Measurements from ENCODE around the gene POT1. TPM values are rescaled to one million over a fixed set of nuclear protein-coding genes. Genes with fewer than 3 reads are reported as not detected.

The POT1 gene
- total RNA-seq, 2 donors from 2014 or later, result 9.3 to 12.0 TPM

- Histone ChIP-seq H3K27me3 (no peaks in the 10 kb centered on the region), H3K4me3 (no peak overlapping the region), H3K36me3 (no peaks in the 10 kb centered on the region), H3K27ac (no peak overlapping the region), H3K9me3 (no peaks in the 10 kb centered on the region), H3K9ac (ENCODE audit: low read depth in 2 of 2, low read length in 2 of 2) (no peak overlapping the region), H3K4me1 (no peaks in the 10 kb centered on the region)
- TF ChIP-seq CTCF (IDR thresholded peaks at IDR 0.05), result no peak
- intact Hi-C loops (cut with DNase I), result no loop called here
- no peak for DNase-seq
Measured at GRCh38 chr7:124874644-124875163, 54.9 kb downstream of the POT1 start.

GRCh38 chr7:124857672-124858235 is 71.9 kb downstream of the POT1 start:
- Histone ChIP-seq H3K27ac (no peak overlapping the region), H3K9me3 (no peaks in the 10 kb centered on the region), H3K9ac (ENCODE audit: low read depth in 2 of 2, low read length in 2 of 2) (no peak overlapping the region), H3K27me3 (no peaks in the 10 kb centered on the region), H3K4me1 (no peaks in the 10 kb centered on the region), H3K36me3 (no peaks in the 10 kb centered on the region), H3K4me3 (no peak overlapping the region)
- no peak for TF ChIP-seq CTCF (IDR thresholded peaks at IDR 0.05)
- no peak for DNase-seq
- intact Hi-C loops (cut with DNase I), result loop anchor here (5.0 kb wide), 1 partner anchor 700 kb away; no protein-coding TSS in a partner anchor

GRCh38 chr7:124856299-124856888 is 73.2 kb downstream of the POT1 start:
- H3K27me3 ChIP-seq, result no peaks in the 10 kb centered on the region
- H3K9me3 ChIP-seq, result no peaks in the 10 kb centered on the region
- peak; percentile 51 for TF ChIP-seq CTCF (IDR thresholded peaks at IDR 0.05)
- no peak overlapping the region for H3K4me3 ChIP-seq
- no peak overlapping the region for H3K9ac ChIP-seq (ENCODE audit: low read depth in 2 of 2, low read length in 2 of 2)
- DNase-seq, result no peak
- H3K36me3 ChIP-seq, result no peaks in the 10 kb centered on the region
- intact Hi-C loops (cut with DNase I), result loop anchor here (5.0 kb wide), 1 partner anchor 699 kb away; no protein-coding TSS in a partner anchor
- no peak overlapping the region for H3K27ac ChIP-seq
- no peaks in the 10 kb centered on the region for H3K4me1 ChIP-seq

GRCh38 chr7:124843336-124843735 is 86.3 kb downstream of the POT1 start:
- DNase-seq, result no peak
- no peaks in the 10 kb centered on the region for H3K36me3 ChIP-seq
- TF ChIP-seq CTCF (IDR thresholded peaks at IDR 0.05), result no peak
- H3K27me3 ChIP-seq, result no peaks in the 10 kb centered on the region
- no peak overlapping the region for H3K9ac ChIP-seq (ENCODE audit: low read depth in 2 of 2, low read length in 2 of 2)
- no peak overlapping the region for H3K4me3 ChIP-seq
- H3K27ac ChIP-seq, result no peak overlapping the region
- H3K9me3 ChIP-seq, result no peaks in the 10 kb centered on the region
- intact Hi-C loops (cut with DNase I), result no loop called here
- H3K4me1 ChIP-seq, result no peaks in the 10 kb centered on the region

GRCh38 chr7:124840435-124840834 is 89.2 kb downstream of the POT1 start:
- peak; percentile 11 for TF ChIP-seq CTCF (IDR thresholded peaks at IDR 0.05)
- no peaks in the 10 kb centered on the region for H3K9me3 ChIP-seq
- H3K27ac ChIP-seq, result no peak overlapping the region
- H3K27me3 ChIP-seq, result no peaks in the 10 kb centered on the region
- H3K9ac ChIP-seq (ENCODE audit: low read depth in 2 of 2, low read length in 2 of 2), result no peak overlapping the region
- H3K4me3 ChIP-seq, result no peak overlapping the region
- H3K36me3 ChIP-seq, result no peaks in the 10 kb centered on the region
- intact Hi-C loops (cut with DNase I), result no loop called here
- H3K4me1 ChIP-seq, result no peaks in the 10 kb centered on the region
- no peak for DNase-seq

All from colonic mucosa (tissue), 4 donors.